GM06990 (cell line): ENCODE data around the gene SAA1.

Source experiments
- DNase-seq: peaks from one replicate; pipeline ENCODE4 v3.0.0-alpha.2; 2011; ENCODE audit not compliant: insufficient read length; ENCODE audit errors: extremely low read depth
- H3K27me3 ChIP-seq: replicated peaks from 2 replicates; pipeline ENCODE4 v1.6.0; 2011; ENCODE audit warnings: low read length; ENCODE audit not compliant: control insufficient read depth, insufficient read depth
- H3K36me3 ChIP-seq: 2 replicates; pipeline ENCODE4 v1.5.1; 2011; ENCODE audit warnings: low read length; ENCODE audit not compliant: control insufficient read depth, insufficient read depth
- H3K4me3 ChIP-seq: replicated peaks from 2 replicates; pipeline ENCODE4 v1.5.1; 2011; ENCODE audit warnings: low read depth, mild to moderate bottlenecking, control low read depth, low read length
- TF ChIP-seq, protein P1 (sequence below): IDR thresholded peaks from 2 replicates; pipeline ENCODE4 v1.5.1; 2011; ENCODE audit warnings: low read length, control low read depth, mild to moderate bottlenecking, inconsistent platforms; ENCODE audit not compliant: insufficient read depth, poor library complexity, severe bottlenecking

The SAA1 gene

DNA sequence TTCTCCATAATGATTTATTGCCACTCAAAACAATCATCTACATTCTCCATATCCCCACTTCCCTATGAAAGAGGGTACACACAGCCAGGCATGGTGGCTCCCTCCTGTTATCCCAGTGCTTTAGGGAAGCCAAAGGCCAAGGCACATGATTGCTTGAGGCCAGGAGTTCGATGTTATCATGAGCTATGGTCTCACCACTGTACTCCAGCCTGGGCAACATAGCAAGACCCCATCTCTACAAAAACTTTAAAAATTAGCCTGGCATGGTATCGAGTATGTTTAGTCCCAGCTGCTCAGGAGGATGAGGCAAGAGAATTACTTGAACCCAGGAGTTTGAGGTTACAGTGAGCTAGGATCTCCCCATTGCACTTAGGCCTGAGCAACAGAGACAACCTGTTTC lies 49.8 kb downstream of the SAA1 start:
- Histone ChIP-seq H3K27me3 (no peaks in the 10 kb centered on the region), H3K4me3 (no peak overlapping the region), H3K36me3 (no peaks in the 10 kb centered on the region; the same call in none of the 2 replicates)
- TF ChIP-seq, protein P1, sequence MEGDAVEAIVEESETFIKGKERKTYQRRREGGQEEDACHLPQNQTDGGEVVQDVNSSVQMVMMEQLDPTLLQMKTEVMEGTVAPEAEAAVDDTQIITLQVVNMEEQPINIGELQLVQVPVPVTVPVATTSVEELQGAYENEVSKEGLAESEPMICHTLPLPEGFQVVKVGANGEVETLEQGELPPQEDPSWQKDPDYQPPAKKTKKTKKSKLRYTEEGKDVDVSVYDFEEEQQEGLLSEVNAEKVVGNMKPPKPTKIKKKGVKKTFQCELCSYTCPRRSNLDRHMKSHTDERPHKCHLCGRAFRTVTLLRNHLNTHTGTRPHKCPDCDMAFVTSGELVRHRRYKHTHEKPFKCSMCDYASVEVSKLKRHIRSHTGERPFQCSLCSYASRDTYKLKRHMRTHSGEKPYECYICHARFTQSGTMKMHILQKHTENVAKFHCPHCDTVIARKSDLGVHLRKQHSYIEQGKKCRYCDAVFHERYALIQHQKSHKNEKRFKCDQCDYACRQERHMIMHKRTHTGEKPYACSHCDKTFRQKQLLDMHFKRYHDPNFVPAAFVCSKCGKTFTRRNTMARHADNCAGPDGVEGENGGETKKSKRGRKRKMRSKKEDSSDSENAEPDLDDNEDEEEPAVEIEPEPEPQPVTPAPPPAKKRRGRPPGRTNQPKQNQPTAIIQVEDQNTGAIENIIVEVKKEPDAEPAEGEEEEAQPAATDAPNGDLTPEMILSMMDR: no peak
- no peak for DNase-seq

DNA sequence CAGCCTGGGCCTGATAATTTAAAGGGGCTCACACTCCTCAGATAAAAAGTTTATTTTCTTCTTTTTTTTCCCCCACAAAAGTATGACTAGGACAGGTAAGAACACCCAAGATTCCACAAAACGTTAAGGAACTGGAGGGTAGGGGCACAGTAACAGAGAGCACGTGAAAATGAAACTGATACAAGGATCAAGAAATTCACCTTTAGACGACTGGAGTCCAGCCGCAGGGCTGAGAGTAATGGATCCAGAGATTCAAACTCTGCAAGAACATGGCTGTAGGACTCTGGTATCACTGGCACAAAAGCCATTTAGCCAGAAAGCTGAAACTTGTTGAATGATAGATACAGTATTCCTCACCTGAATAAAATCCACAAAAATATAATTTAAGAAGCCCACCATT lies 51.5 kb downstream of the SAA1 start:
- no peak for DNase-seq
- TF ChIP-seq, protein P1: no peak
- no peak overlapping the region for H3K4me3 ChIP-seq
- no peaks in the 10 kb centered on the region for H3K27me3 ChIP-seq
- no peaks in the 10 kb centered on the region; the same call in none of the 2 replicates for H3K36me3 ChIP-seq
